Gastroesophageal sphincter (tissue), 3 donors: ENCODE data around the gene PDGFB.

ENCODE experiments used
- CTCF ChIP-seq, 4 experiments: fragments of 200-600 bp in 2 of 4; fragments of 450-650 bp in 2 of 4; sonication (generic) in 1 of 4; IDR thresholded peaks; one replicate each; pipeline ENCODE4 v1.5.1; 2017 to 2019; ENCODE audit warnings: antibody characterized with exemption in 4 of 4, mild to moderate bottlenecking in 2 of 4, moderate library complexity in 2 of 4
- POLR2A ChIP-seq, 2 donors: fragments of 450-650 bp; IDR thresholded peaks; one replicate each; pipeline ENCODE4 v1.6.1; 2017; ENCODE audit warnings: antibody characterized with exemption in 2 of 2, mild to moderate bottlenecking in 2 of 2, moderate library complexity in 1 of 2
- POLR2AphosphoS5 ChIP-seq: sonication (generic); formaldehyde crosslinking; IDR thresholded peaks from one replicate; pipeline ENCODE4 v1.6.1; 2017; ENCODE audit warnings: antibody characterized with exemption

GRCh38 chr22:39259666-39260065 lies 14.9 kb upstream of the PDGFB start:
- TF ChIP-seq CTCF (IDR thresholded peaks at IDR 0.05) (no peak), POLR2A (IDR thresholded peaks at IDR 0.05) (no peak), POLR2AphosphoS5 (no peak)
